Measurements from ENCODE around the gene OR2T2.
"Not testable (repeated sequence)": the region's sequence is repeated elsewhere in the genome, so short reads cannot be mapped to it uniquely, and the experiment has no call there.

GRCh38 chr1:248436303-248436702 is 9.1 kb upstream of the OR2T2 start:
- TF ChIP-seq POLR2AphosphoS5, POLR2A (IDR thresholded peaks at IDR 0.05; ENCODE audit: low read depth, low read length): not testable (repeated sequence)

Measured in GM12892 (cell line).